GM13976 (cell line): ENCODE measurements around the gene C4orf50.

Source experiments
- DNase-seq: peaks from one replicate; pipeline ENCODE4 v3.0.0; 2012; ENCODE audit warnings: low spot score
- CTCF ChIP-seq: IDR thresholded peaks from 2 replicates; pipeline ENCODE4 v1.5.1; 2012; ENCODE audit warnings: borderline replicate concordance, mild to moderate bottlenecking; ENCODE audit not compliant: insufficient read depth; ENCODE audit errors: extremely low read depth, missing control alignments, control extremely low read depth
- in situ Hi-C: fragments of 300-500 bp; cut with MboI; formaldehyde crosslinking; loops from one replicate; pipeline ENCODE4 v1.12.0; 2022; ENCODE audit warnings: low sequenced_read_pairs, mixed read lengths, inconsistent platforms; ENCODE audit not compliant: unreplicated experiment

The C4orf50 gene

GRCh38 chr4:5969336-5969735 is 48.9 kb downstream of the C4orf50 start:
- no peak for DNase-seq
- in situ Hi-C loops: no loop called here
- no peak for TF ChIP-seq CTCF

- no peak for DNase-seq
- in situ Hi-C loops: no loop called here
- no peak for TF ChIP-seq CTCF
Observed at GRCh38 chr4:5968246-5968645, 50.0 kb downstream of the C4orf50 start.

GRCh38 chr4:5967783-5968182 is 50.4 kb downstream of the C4orf50 start:
- no peak for DNase-seq
- in situ Hi-C loops: no loop called here
- TF ChIP-seq CTCF: no peak

- no peak for DNase-seq
- no peak for TF ChIP-seq CTCF
- in situ Hi-C loops: no loop called here
Observed at GRCh38 chr4:5965225-5965624, 53.0 kb downstream of the C4orf50 start.

GRCh38 chr4:5964030-5964429 is 54.2 kb downstream of the C4orf50 start:
- no peak for TF ChIP-seq CTCF
- in situ Hi-C loops: no loop called here
- no peak for DNase-seq

GRCh38 chr4:5963611-5964010 is 54.6 kb downstream of the C4orf50 start:
- no peak for TF ChIP-seq CTCF
- in situ Hi-C loops: no loop called here
- no peak for DNase-seq

- no peak for DNase-seq
- in situ Hi-C loops: no loop called here
- no peak for TF ChIP-seq CTCF
Observed at GRCh38 chr4:5962416-5962815, 55.8 kb downstream of the C4orf50 start.
